ENCODE measurements around the gene TOP3B.
A peak's percentile ranks its signal among the peaks of the same experiment; 100 is the strongest.
"Not testable (repeated sequence)": the region's sequence is repeated elsewhere in the genome, so short reads cannot be mapped to it uniquely, and the experiment has no call there.

TOP3B gene

GRCh38 chr22:21916309-21916918 lies 66.2 kb downstream of the TOP3B start:
- in situ Hi-C loops (cut with MboI; ENCODE audit: low sequenced_read_pairs, unreplicated experiment) = no loop called here
- DNase-seq (ENCODE audit: low spot score) = no peak
- no peak for TF ChIP-seq CTCF (IDR thresholded peaks at IDR 0.05; ENCODE audit: borderline replicate concordance, control extremely low read depth, extremely low read depth, insufficient read depth, missing control alignments)

DNA sequence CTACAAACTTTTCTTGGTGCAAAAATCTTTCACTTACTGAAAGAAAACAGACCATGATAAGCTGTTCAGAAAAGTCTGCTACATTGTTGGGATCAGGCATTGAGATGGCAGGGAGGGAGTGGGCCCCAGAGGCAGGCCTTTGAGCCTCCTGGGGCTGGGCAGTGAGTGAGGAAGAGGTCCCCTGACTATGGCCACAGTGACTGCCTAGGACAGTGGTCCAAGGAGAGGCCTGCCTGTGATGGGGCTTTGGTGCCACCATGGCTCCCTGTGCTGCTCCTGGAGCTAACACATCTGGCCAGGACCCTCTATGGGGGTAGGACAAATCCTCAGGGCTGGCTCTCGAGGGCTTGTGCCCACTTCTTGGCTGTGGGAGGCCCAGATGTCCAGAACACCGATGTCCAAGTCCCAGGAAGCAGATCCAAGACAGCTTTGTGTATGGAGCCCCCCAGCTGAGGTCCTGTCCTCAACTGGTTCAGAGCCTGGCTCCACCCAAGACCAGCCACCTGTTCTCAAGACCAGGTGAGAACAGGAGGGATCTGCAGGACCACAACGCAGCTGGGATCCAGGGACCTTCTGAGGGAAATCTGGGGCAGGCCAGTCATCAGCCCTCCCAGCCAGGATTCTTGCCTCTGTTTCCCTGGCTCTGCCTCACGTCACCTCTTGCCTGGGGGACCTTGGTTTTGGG lies 66.8 kb downstream of the TOP3B start:
- DNase-seq (ENCODE audit: low spot score) = peak; percentile 22
- no peak for TF ChIP-seq CTCF (IDR thresholded peaks at IDR 0.05; ENCODE audit: borderline replicate concordance, control extremely low read depth, extremely low read depth, insufficient read depth, missing control alignments)
- in situ Hi-C loops (cut with MboI; ENCODE audit: low sequenced_read_pairs, unreplicated experiment) = no loop called here

DNA sequence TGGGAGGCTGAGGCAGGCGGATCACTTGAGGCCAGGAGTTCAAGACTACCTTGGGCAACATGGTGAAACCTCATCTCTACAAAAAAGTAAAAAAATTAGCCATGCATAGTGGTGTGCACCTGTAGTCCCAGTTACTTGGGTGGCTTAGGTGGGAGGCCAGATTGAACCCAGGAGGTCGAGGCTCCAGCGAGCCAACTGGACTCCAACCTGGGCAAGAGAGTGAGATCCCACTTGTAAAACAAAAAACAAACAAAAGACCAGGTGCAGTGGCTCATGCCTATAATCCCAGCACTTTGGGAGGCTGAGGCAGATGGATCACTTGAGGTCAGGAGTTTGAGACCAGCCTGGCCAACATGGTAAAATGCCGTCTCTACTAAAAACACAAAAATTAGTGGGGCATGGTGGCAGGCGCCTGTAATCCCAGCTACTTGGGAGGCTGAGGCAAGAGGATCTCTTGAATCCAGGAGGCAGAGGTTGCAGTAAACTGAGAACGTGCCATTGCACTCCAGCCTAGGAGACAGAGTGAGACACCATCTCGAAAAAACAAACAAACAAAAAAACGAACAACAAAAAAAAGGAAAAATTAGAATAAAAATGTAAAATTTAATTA lies 68.4 kb downstream of the TOP3B start:
- in situ Hi-C loops (cut with MboI; ENCODE audit: low sequenced_read_pairs, unreplicated experiment) = not testable (repeated sequence)

GRCh38 chr22:21910367-21910766 lies 72.2 kb downstream of the TOP3B start:
- DNase-seq (ENCODE audit: low spot score); in situ Hi-C loops (cut with MboI; ENCODE audit: low sequenced_read_pairs, unreplicated experiment): not testable (repeated sequence)

More for the DNA sequence above, 68.4 kb downstream of the TOP3B start:
- not testable (repeated sequence) for DNase-seq (ENCODE audit: low spot score)

- no peak for TF ChIP-seq CTCF (IDR thresholded peaks at IDR 0.05; ENCODE audit: borderline replicate concordance, control extremely low read depth, extremely low read depth, insufficient read depth, missing control alignments)
- in situ Hi-C loops (cut with MboI; ENCODE audit: low sequenced_read_pairs, unreplicated experiment) = no loop called here
- no peak for DNase-seq (ENCODE audit: low spot score)
Observed at GRCh38 chr22:21909871-21910270, 72.7 kb downstream of the TOP3B start.

DNA sequence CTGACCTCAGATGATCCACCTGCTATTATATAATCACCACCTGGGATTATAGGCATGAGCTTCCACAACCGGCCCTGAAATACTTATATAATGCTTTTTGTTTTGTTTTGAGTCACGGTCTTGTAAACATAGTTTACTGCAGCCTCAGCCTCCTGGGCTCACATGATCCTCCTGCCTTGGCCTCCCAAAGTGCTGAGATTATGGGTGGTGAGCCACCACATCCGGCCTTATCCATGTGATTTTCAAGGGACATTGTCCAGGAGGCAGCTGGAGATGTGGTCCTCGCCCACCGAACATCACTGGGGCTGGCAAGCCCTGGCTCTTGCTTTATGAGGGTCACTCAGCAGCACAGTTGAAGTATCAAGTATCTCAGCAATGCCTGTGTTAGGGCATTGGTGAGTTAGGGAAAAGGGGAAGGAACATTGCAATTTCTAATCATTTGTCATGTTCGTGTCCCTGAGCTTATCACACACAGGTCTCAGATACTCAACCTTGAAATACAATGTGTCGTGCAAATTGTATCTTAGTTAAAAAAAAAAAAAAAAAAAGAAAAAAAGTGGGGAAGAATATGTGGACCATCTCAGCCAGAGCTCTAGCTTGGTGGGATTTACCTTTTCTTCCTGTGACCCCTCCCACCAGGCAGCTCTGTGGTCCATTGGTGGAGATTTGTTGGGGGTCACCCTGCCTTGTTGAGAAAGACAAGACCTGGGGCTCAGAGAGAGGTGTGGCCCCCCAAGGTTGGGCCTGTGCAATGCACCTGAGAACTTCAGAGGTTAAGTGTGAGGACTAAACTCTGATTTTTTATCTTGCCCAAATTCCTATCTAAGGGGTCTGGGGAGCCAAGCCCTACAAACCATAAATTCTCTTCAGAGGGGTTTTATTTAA lies 74.7 kb downstream of the TOP3B start:
- DNase-seq (ENCODE audit: low spot score) = no peak
- TF ChIP-seq CTCF (IDR thresholded peaks at IDR 0.05; ENCODE audit: borderline replicate concordance, control extremely low read depth, extremely low read depth, insufficient read depth, missing control alignments) = no peak
- in situ Hi-C loops (cut with MboI; ENCODE audit: low sequenced_read_pairs, unreplicated experiment) = no loop called here
